H1 (cell line): ENCODE measurements around the gene COL5A1. TPM values are rescaled to one million over a fixed set of nuclear protein-coding genes. Genes with fewer than 3 reads are reported as not detected.
A peak's percentile ranks its signal among the peaks of the same experiment; 100 is the strongest.

Experiments used
- CTCF ChIA-PET: fragments of 300-600 bp; sonication (Branson Sonifier 250); formaldehyde crosslinking; loops from one replicate; lab custom pipeline; 2021; ENCODE audit not compliant: partially characterized antibody; lab: Charles Lee
- POLR2A ChIA-PET: fragments of 300-600 bp; sonication (Branson Sonifier 250); formaldehyde crosslinking; loops from one replicate; lab custom pipeline; 2021; ENCODE audit warnings: inconsistent platforms; ENCODE audit not compliant: partially characterized antibody; lab: Charles Lee
- DNase-seq, 2 experiments: peaks; one replicate each; pipeline versions ENCODE4 v3.0.0 to v3.0.0-alpha.2; 2010 to 2022; ENCODE audit warnings: low spot score in 2 of 2, low read depth in 1 of 2, mixed read lengths in 1 of 2
- FAIRE-seq: peaks from 2 replicates; lab custom pipeline; 2011; peaks lifted over from hg19 to GRCh38; lab: Jason Lieb, UNC
- H2AFZ ChIP-seq: 2 replicates; pipeline ENCODE4 v1.8.1; 2012; ENCODE audit warnings: low read length, inconsistent platforms
- H2AK5ac ChIP-seq: 2 replicates; pipeline ENCODE4 v1.6.1; 2013; ENCODE audit warnings: low read depth, low read length
- H2BK120ac ChIP-seq: replicated peaks from 2 replicates; pipeline ENCODE3; 2013; ENCODE audit warnings: low read depth, low read length, inconsistent platforms
- H2BK12ac ChIP-seq: 2 replicates; pipeline ENCODE4 v1.6.1; 2013; ENCODE audit warnings: low read depth, low read length
- H2BK15ac ChIP-seq: 2 replicates; pipeline ENCODE4 v1.6.1; 2013; ENCODE audit warnings: low read length
- H2BK20ac ChIP-seq: 2 replicates; pipeline ENCODE4 v1.6.1; 2013; ENCODE audit warnings: low read length
- H2BK5ac ChIP-seq: 2 replicates; pipeline ENCODE4 v1.6.1; 2013; ENCODE audit warnings: low read depth, low read length
- H3K14ac ChIP-seq: 2 replicates; pipeline ENCODE4 v1.6.1; 2013; ENCODE audit warnings: inconsistent platforms; ENCODE audit not compliant: insufficient read length
- H3K18ac ChIP-seq: 2 replicates; pipeline ENCODE4 v1.6.1; 2013; ENCODE audit warnings: low read length; ENCODE audit errors: extremely low read depth
- H3K23ac ChIP-seq: 2 replicates; pipeline ENCODE4 v1.6.1; 2013; ENCODE audit warnings: inconsistent platforms; ENCODE audit not compliant: insufficient read length
- H3K23me2 ChIP-seq: 2 replicates; pipeline ENCODE4 v1.6.1; 2013; ENCODE audit warnings: low read depth, low read length
- H3K27ac ChIP-seq: 2 replicates; pipeline ENCODE4 v1.6.1; 2011; ENCODE audit warnings: low read depth, low read length, inconsistent platforms
- H3K27me3 ChIP-seq, 4 experiments: replicated peaks in 1 of 4; 1 replicate in 1 of 4; 2 replicates in 3 of 4; pipeline versions ENCODE4 v1.6.1 to v1.8.1; 2011 to 2013; ENCODE audit warnings: low read length in 3 of 4, mild to moderate bottlenecking in 3 of 4, inconsistent platforms in 2 of 4, mixed read lengths in 2 of 4, moderate library complexity in 1 of 4; ENCODE audit not compliant: control insufficient read depth in 3 of 4, insufficient read depth in 3 of 4; ENCODE audit errors: extremely low read depth in 1 of 4
- H3K36me3 ChIP-seq, 4 experiments: 2 replicates each; pipeline versions ENCODE4 v1.6.1 to v1.8.1; 2011 to 2013; ENCODE audit warnings: mild to moderate bottlenecking in 4 of 4, low read length in 3 of 4, moderate library complexity in 2 of 4, control low read depth in 1 of 4, inconsistent platforms in 1 of 4; ENCODE audit not compliant: insufficient read depth in 4 of 4, control insufficient read depth in 2 of 4
- H3K4ac ChIP-seq: replicated peaks from 2 replicates; pipeline ENCODE3; 2013; ENCODE audit warnings: low read length, low read depth, mixed read lengths, inconsistent platforms; ENCODE audit not compliant: insufficient read length
- H3K4me1 ChIP-seq, 4 experiments: replicated peaks in 1 of 4; 1 replicate in 1 of 4; 2 replicates in 3 of 4; pipeline versions ENCODE4 v1.6.1 to v1.8.1; 2011 to 2013; ENCODE audit warnings: low read length in 3 of 4, inconsistent platforms in 2 of 4, mixed read lengths in 1 of 4; ENCODE audit not compliant: insufficient read depth in 4 of 4, control insufficient read depth in 3 of 4
- H3K4me2 ChIP-seq, 2 experiments: 2 replicates each; pipeline versions ENCODE4 v1.6.1 to v1.8.1; 2011 to 2013; ENCODE audit warnings: low read depth in 2 of 2, low read length in 2 of 2, control low read depth in 1 of 2, inconsistent platforms in 1 of 2, mild to moderate bottlenecking in 1 of 2; ENCODE audit not compliant: insufficient read depth in 1 of 2
- H3K4me3 ChIP-seq, 4 experiments: fragments of 200-600, 300-600 bp in 1 of 4; sonication (generic), shearing (Covaris generic), sonication (Bioruptor Twin) in 1 of 4; 2 replicates each; pipeline versions ENCODE4 v1.5.1 to v1.8.1; 2011 to 2016; ENCODE audit warnings: low read length in 4 of 4, low read depth in 3 of 4, control low read depth in 2 of 4, inconsistent platforms in 2 of 4, mild to moderate bottlenecking in 2 of 4, mixed read lengths in 1 of 4, moderate library complexity in 1 of 4; ENCODE audit not compliant: insufficient read depth in 2 of 4; ENCODE audit errors: extremely low read depth in 1 of 4
- H3K56ac ChIP-seq: replicated peaks from 2 replicates; pipeline ENCODE3; 2013; ENCODE audit warnings: low read depth, mild to moderate bottlenecking, mixed read lengths, low read length, inconsistent platforms; ENCODE audit not compliant: insufficient read length
- H3K79me1 ChIP-seq: 2 replicates; pipeline ENCODE4 v1.6.1; 2013; ENCODE audit warnings: low read depth, low read length, control low read depth
- H3K79me2 ChIP-seq, 2 experiments: 2 replicates each; pipeline versions ENCODE4 v1.6.1 to v1.8.1; 2012 to 2013; ENCODE audit warnings: low read length in 2 of 2, mild to moderate bottlenecking in 2 of 2, inconsistent platforms in 1 of 2; ENCODE audit not compliant: insufficient read depth in 2 of 2, control insufficient read depth in 1 of 2
- H3K9ac ChIP-seq, 4 experiments: replicated peaks in 1 of 4; 1 replicate in 1 of 4; 2 replicates in 3 of 4; pipeline versions ENCODE4 v1.6.1 to v1.8.1; 2011 to 2013; ENCODE audit warnings: low read depth in 3 of 4, low read length in 3 of 4, control low read depth in 2 of 4, mild to moderate bottlenecking in 2 of 4, moderate library complexity in 2 of 4, inconsistent platforms in 1 of 4; ENCODE audit errors: extremely low read depth in 1 of 4
- H3K9me3 ChIP-seq, 2 experiments: 2 replicates each; pipeline versions ENCODE4 v1.6.1 to v1.8.1; 2012 to 2013; ENCODE audit warnings: mild to moderate bottlenecking in 2 of 2, moderate library complexity in 2 of 2, control low read depth in 1 of 2, inconsistent platforms in 1 of 2, low read depth in 1 of 2, low read length in 1 of 2, mixed read lengths in 1 of 2; ENCODE audit not compliant: insufficient read depth in 2 of 2
- H4K20me1 ChIP-seq, 2 experiments: replicated peaks in 1 of 2; 2 replicates each; pipeline versions ENCODE3 to v1.8.1; 2011 to 2013; ENCODE audit warnings: inconsistent platforms in 2 of 2, low read length in 2 of 2, mild to moderate bottlenecking in 1 of 2; ENCODE audit not compliant: insufficient read depth in 2 of 2, control insufficient read depth in 1 of 2
- H4K5ac ChIP-seq: 2 replicates; pipeline ENCODE4 v1.6.1; 2013; ENCODE audit warnings: low read length, low read depth, mixed read lengths, inconsistent platforms; ENCODE audit not compliant: insufficient read length
- H4K8ac ChIP-seq: 2 replicates; pipeline ENCODE4 v1.8.0; 2013; ENCODE audit warnings: mild to moderate bottlenecking, moderate library complexity, low read length, inconsistent platforms; ENCODE audit not compliant: insufficient read depth; ENCODE audit errors: extremely low read depth
- H4K91ac ChIP-seq: replicated peaks from 2 replicates; pipeline ENCODE3; 2013; ENCODE audit warnings: low read length, mixed read lengths, inconsistent platforms; ENCODE audit not compliant: insufficient read length
- RAD21 ChIP-seq, 2 experiments: IDR thresholded peaks in 1 of 2; conservative IDR thresholded peaks in 1 of 2; 2 replicates each; pipeline ENCODE4 v1.6.1; 2011; ENCODE audit warnings: low read depth in 2 of 2, low read length in 2 of 2, improper control_type of control experiment in 1 of 2, inconsistent platforms in 1 of 2, mild to moderate bottlenecking in 1 of 2, moderate library complexity in 1 of 2
- TAF7 ChIP-seq: optimal IDR thresholded peaks from 2 replicates; pipeline ENCODE3; 2011; ENCODE audit warnings: low read depth, mild to moderate bottlenecking, inconsistent platforms, low read length, moderate library complexity, borderline replicate concordance
- TEAD4 ChIP-seq: IDR thresholded peaks from 2 replicates; pipeline ENCODE4 v1.6.1; 2012; ENCODE audit warnings: low read depth, low read length, inconsistent platforms, mixed read lengths
- YY1 ChIP-seq: IDR thresholded peaks from 2 replicates; pipeline ENCODE4 v1.6.1; 2011; ENCODE audit warnings: low read depth, mild to moderate bottlenecking, low read length
- WGBS, 2 experiments: shearing (Covaris generic) in 1 of 2; methylation state at CpG; one replicate each; pipeline versions ENCODE4 v1.1.6 to v1.1.7; 2013 to 2015; ENCODE audit warnings: low lambda C conversion rate in 2 of 2, mixed read lengths in 2 of 2, inconsistent platforms in 1 of 2, low coverage in 1 of 2, missing lambda C conversion rate in 1 of 2; ENCODE audit not compliant: insufficient replicate concordance in 2 of 2, insufficient coverage in 1 of 2, insufficient read length in 1 of 2; ENCODE audit errors: extremely low coverage in 1 of 2, missing lambda C conversion rate in 1 of 2; 5-methylcytosine and 5-hydroxymethylcytosine counted together
- polyA plus RNA-seq, 7 experiments: library from polyadenylated mRNA; depleted of rRNA in 3 of 7; stranded (reverse) in 5 of 7; unstranded in 2 of 7; fragments of >200 nt in 5 of 7; fragments of 200-250 nt in 2 of 7; gene quantifications; 1 replicate in 5 of 7; 2 replicates in 1 of 7; 4 replicates in 1 of 7; pipeline versions ENCODE4 v1.2.1 to v1.2.3, GENCODE V29; 2011 to 2013; ENCODE audit warnings: missing spikeins in 2 of 7, mixed read lengths in 2 of 7
- total RNA-seq: library from RNA; stranded (reverse); fragmentation: NEBNext Ultra II Directional; extraction: Animal tissue kit (Norgen Biotek cat#: 25700); gene quantifications from 2 replicates; pipeline ENCODE4 v1.2.1, GENCODE V29; 2021
- TF ChIP-seq, protein P1 (sequence below), 3 experiments: IDR thresholded peaks; 1 replicate in 2 of 3; 2 replicates in 1 of 3; pipeline versions ENCODE4 v1.5.1 to v1.6.1; 2011; ENCODE audit warnings: low read length in 3 of 3, mild to moderate bottlenecking in 3 of 3, inconsistent platforms in 2 of 3, low read depth in 1 of 3, moderate library complexity in 1 of 3; ENCODE audit not compliant: insufficient read depth in 1 of 3; ENCODE audit errors: control extremely low read depth in 1 of 3

COL5A1 gene
- total and polyA plus RNA-seq, 2 of the 8 experiments (the other 6 are each of a cell fraction or from before 2014, with no cell fraction given): 3.8 to 12.0 TPM

GRCh38 chr9:134811673-134812342 lies 170.2 kb downstream of the COL5A1 start:
- Histone ChIP-seq H3K27ac (peak overlapping the region; percentile 68; the same call in 1 of the 2 replicates), H3K4me2 (peak overlapping the region; percentile 35 to 46; a peak in 2 of 4 replicates), H4K91ac (peak overlapping the region; percentile 22), H4K20me1 (peaks cover 0 to 2% of the 10 kb centered on the region in 2 experiments), H4K8ac (no peak overlapping the region), H3K79me2 (no peaks in the 10 kb centered on the region), H3K9ac (0 out of 7 replicates have a peak overlapping the region, but pooled peaks of 1 of the 4 experiments have one; percentile 25), H3K79me1 (no peaks in the 10 kb centered on the region), H3K18ac (peak overlapping the region; percentile 85; the same call in 1 of the 2 replicates), H3K23me2 (no peaks in the 10 kb centered on the region), H3K9me3 (no peaks in the 10 kb centered on the region), H3K36me3 (no peaks in the 10 kb centered on the region; a peak in 1 of 8 replicates), H2BK15ac (no peak overlapping the region), H2BK20ac (peak overlapping the region; percentile 98), H4K5ac (peak overlapping the region; percentile 24), H3K4me3 (no peak overlapping the region), H2BK12ac (peak overlapping the region; percentile 89), H2AK5ac (peak overlapping the region; percentile 7; the same call in 1 of the 2 replicates), H2BK5ac (peak overlapping the region; percentile 90; the same call in 1 of the 2 replicates), H3K27me3 (no peaks in the 10 kb centered on the region), H2BK120ac (no peak overlapping the region), H3K14ac (no peak overlapping the region), H2AFZ (no peak overlapping the region), H3K4me1 (peaks cover 9 to 23% (median 14%) of the 10 kb centered on the region in 4 experiments; a peak in 6 of 7 replicates), H3K56ac (no peak overlapping the region), H3K23ac (no peak overlapping the region), H3K4ac (peak overlapping the region; percentile 27)
- FAIRE-seq (no peak), DNase-seq (peak in 1 of 2 experiments; percentile 50)
- 75% methylated on average over 14 of the region's 14 CpGs; no CpG with 5 or more reads in 1 of the 2 experiments for WGBS, 2 experiments
- POLR2A ChIA-PET: interaction anchor here (1.2 to 1.3 kb wide), 2 partner anchors 11 to 164 kb away, joined by 3 read pairs; no protein-coding TSS in a partner anchor
- CTCF ChIA-PET: interaction anchor here (0.9 to 2.0 kb wide), 11 partner anchors 9 to 171 kb away, joined by 3 to 7 read pairs (median 4); no protein-coding TSS in a partner anchor
- no peak for TF ChIP-seq TAF7
- peak in 1 of 2 experiments; percentile 22; a peak in 1 of 4 replicates for TF ChIP-seq RAD21 (IDR thresholded peaks at IDR 0.05 in 1 of 2, conservative IDR thresholded peaks at IDR 0.05 in 1 of 2; ENCODE audit: low read depth in 2 of 2, low read length in 2 of 2)
- no peak for TF ChIP-seq YY1
- TF ChIP-seq, protein P1, sequence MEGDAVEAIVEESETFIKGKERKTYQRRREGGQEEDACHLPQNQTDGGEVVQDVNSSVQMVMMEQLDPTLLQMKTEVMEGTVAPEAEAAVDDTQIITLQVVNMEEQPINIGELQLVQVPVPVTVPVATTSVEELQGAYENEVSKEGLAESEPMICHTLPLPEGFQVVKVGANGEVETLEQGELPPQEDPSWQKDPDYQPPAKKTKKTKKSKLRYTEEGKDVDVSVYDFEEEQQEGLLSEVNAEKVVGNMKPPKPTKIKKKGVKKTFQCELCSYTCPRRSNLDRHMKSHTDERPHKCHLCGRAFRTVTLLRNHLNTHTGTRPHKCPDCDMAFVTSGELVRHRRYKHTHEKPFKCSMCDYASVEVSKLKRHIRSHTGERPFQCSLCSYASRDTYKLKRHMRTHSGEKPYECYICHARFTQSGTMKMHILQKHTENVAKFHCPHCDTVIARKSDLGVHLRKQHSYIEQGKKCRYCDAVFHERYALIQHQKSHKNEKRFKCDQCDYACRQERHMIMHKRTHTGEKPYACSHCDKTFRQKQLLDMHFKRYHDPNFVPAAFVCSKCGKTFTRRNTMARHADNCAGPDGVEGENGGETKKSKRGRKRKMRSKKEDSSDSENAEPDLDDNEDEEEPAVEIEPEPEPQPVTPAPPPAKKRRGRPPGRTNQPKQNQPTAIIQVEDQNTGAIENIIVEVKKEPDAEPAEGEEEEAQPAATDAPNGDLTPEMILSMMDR (IDR thresholded peaks at IDR 0.05; ENCODE audit: control extremely low read depth in 1 of 3, insufficient read depth in 1 of 3, low read depth in 1 of 3, low read length in 3 of 3): 0 out of 4 replicates have a peak, but pooled peaks of 1 of the 3 experiments have one; percentile 11
- TF ChIP-seq TEAD4: peak; percentile 81
